ENCODE data around the gene PFKFB2. TPM values are rescaled to one million over a fixed set of nuclear protein-coding genes. Genes with fewer than 3 reads are reported as not detected.

PFKFB2 gene
- polyA plus RNA-seq, 3 donors, result 2.1 to 6.9 (median 2.3) TPM

- 46% methylated on average over 6 of the region's 6 CpGs for WGBS (ENCODE audit: insufficient coverage)
- no peak overlapping the region for H3K27ac Mint-ChIP-seq
Observed at GRCh38 chr1:207058878-207059867, 6.1 kb downstream of the PFKFB2 start.

More at GRCh38 chr1:207058878-207059867, 6.1 kb downstream of the PFKFB2 start:
- Histone ChIP-seq H3K27ac (ENCODE audit: low read depth in 1 of 2, low read length in 2 of 2) (no peak overlapping the region), H3K9ac (ENCODE audit: insufficient read depth, low read length, poor library complexity, severe bottlenecking) (no peak overlapping the region), H3K4me3 (replicated peaks in 1 of 3; ENCODE audit: low read depth in 2 of 3, low read length in 3 of 3) (no peak overlapping the region), H3K9me3 (replicated peaks in 1 of 2; ENCODE audit: control insufficient read depth in 1 of 2, insufficient read depth in 1 of 2, low read length in 2 of 2) (no peaks in the 10 kb centered on the region), H2AFZ (ENCODE audit: insufficient read depth, low read depth, low read length, poor library complexity, severe bottlenecking) (no peak overlapping the region), H3K79me2 (ENCODE audit: insufficient read depth, low read length) (no peaks in the 10 kb centered on the region), H4K20me1 (ENCODE audit: insufficient read depth, low read length) (no peaks in the 10 kb centered on the region), H3K4me1 (ENCODE audit: control insufficient read depth in 1 of 2, insufficient read depth in 2 of 2, low read length in 2 of 2) (peaks cover 12 to 16% of the 10 kb centered on the region in 2 donors), H3K36me3 (replicated peaks in 1 of 2; ENCODE audit: control insufficient read depth in 1 of 2, insufficient read depth in 2 of 2, low read length in 2 of 2) (peaks cover 24 to 46% of the 10 kb centered on the region in 2 donors), H3K27me3 (ENCODE audit: control insufficient read depth in 2 of 2, insufficient read depth in 2 of 2, low read length in 2 of 2) (no peaks in the 10 kb centered on the region), H3K4me2 (replicated peaks; ENCODE audit: extremely low read depth, low read length, poor library complexity, severe bottlenecking) (no peak overlapping the region)
- Mint-ChIP-seq H3K9me3 (no peaks in the 10 kb centered on the region), H3K4me3 (no peak overlapping the region), H3K36me3 (peaks cover 37 to 43% of the 10 kb centered on the region in 2 donors), H3K27me3 (ENCODE audit: low read depth in 3 of 3) (no peaks in the 10 kb centered on the region), H3K4me1 (peaks cover 21% of the 10 kb centered on the region)
- no peak for TF ChIP-seq CTCF (IDR thresholded peaks at IDR 0.05)
- DNase-seq, result no peak
- intact Hi-C loops (cut with micrococcal nuclease), result loop anchor here in 1 of 2 donors (10.0 kb wide), 1 partner anchor 276 kb away; no protein-coding TSS in a partner anchor
